HG02852 (cell line): ENCODE results near the gene ELF2.
"Not testable (repeated sequence)": the region's sequence is repeated elsewhere in the genome, so short reads cannot be mapped to it uniquely, and the experiment has no call there.

ENCODE experiments used
- ATAC-seq: cut with Tn5 transposase; IDR thresholded peaks from one replicate; pipeline ENCODE4 v1.9.1; 2021; ENCODE audit warnings: mild to moderate bottlenecking, moderate library complexity; ENCODE audit not compliant: unreplicated experiment

The ELF2 gene

GRCh38 chr4:139024686-139025085 is 152.3 kb downstream of the ELF2 start:
- no peak for ATAC-seq

GRCh38 chr4:139022835-139023234 is 154.2 kb downstream of the ELF2 start:
- no peak for ATAC-seq

GRCh38 chr4:139021071-139021470 is 155.9 kb downstream of the ELF2 start:
- ATAC-seq, result not testable (repeated sequence)

- ATAC-seq, result no peak
These were observed 156.6 kb downstream of the ELF2 start for GRCh38 chr4:139020384-139020783.

GRCh38 chr4:139018971-139019758 is 157.9 kb downstream of the ELF2 start:
- ATAC-seq, result no peak

GRCh38 chr4:139018501-139018900 is 158.5 kb downstream of the ELF2 start:
- ATAC-seq, result no peak

- no peak for ATAC-seq
These were observed 159.2 kb downstream of the ELF2 start for GRCh38 chr4:139017861-139018260.

GRCh38 chr4:139015948-139016471 is 161.0 kb downstream of the ELF2 start:
- ATAC-seq, result peak; percentile 42

GRCh38 chr4:139015269-139015947 is 161.6 kb downstream of the ELF2 start, which contains the start of gene NOCT:
NOCT (plus strand) TSS chr4:139015781; CDS start chr4:139015982, 201 bp downstream.
- ATAC-seq, result peak; percentile 92

- ATAC-seq, result peak; percentile 4
These were observed 162.4 kb downstream of the ELF2 start for GRCh38 chr4:139014371-139015268.

- no peak for ATAC-seq
These were observed 165.6 kb downstream of the ELF2 start for GRCh38 chr4:139011225-139011950.

GRCh38 chr4:139009702-139010101 is 167.3 kb downstream of the ELF2 start:
- no peak for ATAC-seq

GRCh38 chr4:139008278-139008677 is 168.7 kb downstream of the ELF2 start:
- ATAC-seq, result not testable (repeated sequence)

- ATAC-seq, result no peak
These were observed 169.4 kb downstream of the ELF2 start for GRCh38 chr4:139007640-139008039.
